GM21367 (cell line): ENCODE results near the gene DHX36.

Source experiments
- ATAC-seq: cut with Tn5 transposase; IDR thresholded peaks from one replicate; pipeline ENCODE4 v1.9.1; 2021; ENCODE audit not compliant: unreplicated experiment

DHX36 gene

GRCh38 chr3:154227531-154227930, 96.8 kb downstream of the DHX36 start:
- no peak for ATAC-seq

GRCh38 chr3:154225536-154225935, 98.8 kb downstream of the DHX36 start:
- ATAC-seq = no peak

GRCh38 chr3:154224866-154225265, 99.4 kb downstream of the DHX36 start:
- no peak for ATAC-seq

GRCh38 chr3:154224366-154224765, 99.9 kb downstream of the DHX36 start:
- ATAC-seq = no peak

GRCh38 chr3:154223519-154223918, 100.8 kb downstream of the DHX36 start:
- no peak for ATAC-seq
